Measurements from ENCODE around the gene MVD.

DNA sequence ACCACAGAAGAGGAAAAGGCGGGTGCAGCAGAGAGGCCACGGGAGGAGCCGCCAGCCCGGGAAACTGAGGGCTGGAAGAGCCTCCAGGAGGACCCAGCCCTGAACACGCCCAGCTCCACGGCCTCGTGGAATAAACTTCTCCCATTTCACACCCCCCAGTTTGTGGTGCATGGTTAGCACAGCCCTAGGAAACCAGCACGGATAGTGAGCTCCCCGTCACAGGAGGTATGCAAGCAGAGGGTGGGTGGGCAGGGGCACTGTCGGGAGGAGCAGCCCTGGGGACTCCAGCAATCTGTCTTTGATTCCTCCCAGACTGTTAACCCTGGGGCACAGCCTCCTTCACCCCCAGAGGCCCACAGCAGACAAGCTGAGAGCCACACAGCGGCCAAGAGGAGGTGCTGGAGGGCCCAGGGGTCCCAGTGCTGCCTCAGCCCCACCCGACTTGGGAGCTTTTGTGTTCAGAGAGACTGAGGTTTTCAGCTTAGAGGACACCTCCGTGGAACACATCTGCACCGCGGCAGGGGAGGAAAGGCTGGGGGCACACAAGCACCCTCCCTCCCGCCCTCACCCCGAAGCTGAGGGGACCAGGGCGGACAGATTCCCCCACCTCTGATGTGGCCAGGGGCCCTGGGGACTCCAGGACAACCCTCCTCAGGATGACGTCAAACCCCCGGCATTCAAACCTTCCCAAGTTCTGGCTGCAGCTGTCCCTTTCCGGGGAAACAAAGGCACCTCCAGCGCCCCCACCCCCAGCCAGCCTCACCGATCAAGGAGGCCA, 26.2 kb downstream of the MVD start:
- TF ChIP-seq, protein P1, sequence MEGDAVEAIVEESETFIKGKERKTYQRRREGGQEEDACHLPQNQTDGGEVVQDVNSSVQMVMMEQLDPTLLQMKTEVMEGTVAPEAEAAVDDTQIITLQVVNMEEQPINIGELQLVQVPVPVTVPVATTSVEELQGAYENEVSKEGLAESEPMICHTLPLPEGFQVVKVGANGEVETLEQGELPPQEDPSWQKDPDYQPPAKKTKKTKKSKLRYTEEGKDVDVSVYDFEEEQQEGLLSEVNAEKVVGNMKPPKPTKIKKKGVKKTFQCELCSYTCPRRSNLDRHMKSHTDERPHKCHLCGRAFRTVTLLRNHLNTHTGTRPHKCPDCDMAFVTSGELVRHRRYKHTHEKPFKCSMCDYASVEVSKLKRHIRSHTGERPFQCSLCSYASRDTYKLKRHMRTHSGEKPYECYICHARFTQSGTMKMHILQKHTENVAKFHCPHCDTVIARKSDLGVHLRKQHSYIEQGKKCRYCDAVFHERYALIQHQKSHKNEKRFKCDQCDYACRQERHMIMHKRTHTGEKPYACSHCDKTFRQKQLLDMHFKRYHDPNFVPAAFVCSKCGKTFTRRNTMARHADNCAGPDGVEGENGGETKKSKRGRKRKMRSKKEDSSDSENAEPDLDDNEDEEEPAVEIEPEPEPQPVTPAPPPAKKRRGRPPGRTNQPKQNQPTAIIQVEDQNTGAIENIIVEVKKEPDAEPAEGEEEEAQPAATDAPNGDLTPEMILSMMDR (IDR thresholded peaks at IDR 0.05), result no peak
- no peak for TF ChIP-seq POLR2A (IDR thresholded peaks at IDR 0.05)

All from esophagus squamous epithelium (tissue), 4 donors.